ENCODE data around the gene ST7. TPM values are rescaled to one million over a fixed set of nuclear protein-coding genes. Genes with fewer than 3 reads are reported as not detected.

Gene ST7
- total RNA-seq, 1 experiment from 2014 or later = 19.6 TPM

DNA sequence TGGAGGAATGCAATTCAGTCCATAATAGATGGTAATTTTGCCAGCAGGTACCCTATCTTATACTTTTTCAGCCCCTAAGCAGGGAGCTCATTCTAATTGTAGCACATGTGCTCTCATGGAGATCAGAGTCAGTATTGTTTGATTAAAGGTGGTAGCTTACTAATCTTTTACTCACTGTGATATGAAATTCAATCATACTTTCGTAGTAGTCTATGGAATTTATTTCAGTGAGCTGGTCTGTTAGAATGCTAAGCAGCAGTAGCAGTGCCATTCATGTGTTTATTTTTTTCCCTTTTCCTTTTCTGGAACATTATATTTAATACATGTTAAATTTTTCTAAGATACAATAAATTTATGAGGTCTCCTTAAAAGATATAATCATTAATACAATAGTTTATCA is 109.0 kb downstream of the ST7 start:
- no peaks in the 10 kb centered on the region for H3K4me1 ChIP-seq (ENCODE audit: control insufficient read depth, insufficient read depth, low read length)
- no peak overlapping the region for H3K27ac ChIP-seq (ENCODE audit: low read length)
- H3K9me3 ChIP-seq (ENCODE audit: control insufficient read depth, insufficient read depth, low read depth, low read length) = no peaks in the 10 kb centered on the region
- no peaks in the 10 kb centered on the region for H3K27me3 ChIP-seq (ENCODE audit: control insufficient read depth, insufficient read depth, low read length)
- ChIA-PET POLR2A (no interaction called here), CTCF (no interaction called here)
- in situ Hi-C loops (cut with HindIII; ENCODE audit: low pct_unique_long_range_greater_than_20kb, low sequenced_read_pairs) = no loop called here
- no peak overlapping the region for H3K4me3 ChIP-seq (ENCODE audit: low read depth in 2 of 2, low read length in 2 of 2)
- intact Hi-C loops (cut with micrococcal nuclease; ENCODE audit: unreplicated experiment) = no loop called here
- DNase-seq (ENCODE audit: low read depth, low spot score) (no peak), ATAC-seq (no peak)
- no peaks in the 10 kb centered on the region for H3K36me3 ChIP-seq (ENCODE audit: control insufficient read depth, insufficient read depth, low read length)
- TF ChIP-seq TCF7L2 (IDR thresholded peaks at IDR 0.05; ENCODE audit: low read depth, low read length) = no peak
- no peak for TF ChIP-seq REST (IDR thresholded peaks at IDR 0.05; ENCODE audit: insufficient read depth in 1 of 2, low read depth in 2 of 2, low read length in 1 of 2)
- no TSS peak for BruUV-seq (replicated peaks)

DNA sequence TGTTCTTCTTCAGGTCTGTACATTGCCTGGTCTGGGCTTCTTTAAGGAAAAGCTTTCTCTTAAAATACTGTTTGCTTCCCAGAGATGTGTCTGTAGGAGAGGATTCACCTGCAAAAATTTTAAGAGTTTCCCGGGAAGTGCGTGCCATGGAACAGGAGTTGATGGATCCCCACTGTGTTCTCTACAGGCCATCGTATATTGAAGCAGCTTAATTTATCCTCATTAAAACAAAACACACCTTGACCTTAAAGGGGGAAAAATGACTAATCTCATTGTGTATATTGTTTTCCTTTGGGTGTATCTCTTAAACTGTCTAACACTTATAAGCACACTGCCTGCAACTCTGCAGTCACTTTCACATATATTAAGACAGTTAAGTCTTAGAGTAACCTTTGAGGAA is 111.4 kb downstream of the ST7 start:
- no peak overlapping the region for H3K27ac ChIP-seq (ENCODE audit: low read length)
- intact Hi-C loops (cut with micrococcal nuclease; ENCODE audit: unreplicated experiment) (no loop called here), in situ Hi-C loops (cut with HindIII; ENCODE audit: low pct_unique_long_range_greater_than_20kb, low sequenced_read_pairs) (no loop called here)
- H3K36me3 ChIP-seq (ENCODE audit: control insufficient read depth, insufficient read depth, low read length) = no peaks in the 10 kb centered on the region
- H3K27me3 ChIP-seq (ENCODE audit: control insufficient read depth, insufficient read depth, low read length) = no peaks in the 10 kb centered on the region
- no peaks in the 10 kb centered on the region for H3K4me1 ChIP-seq (ENCODE audit: control insufficient read depth, insufficient read depth, low read length)
- POLR2A ChIA-PET = no interaction called here
- no peak for ATAC-seq
- CTCF ChIA-PET = interaction anchor here (0.6 kb wide), 1 partner anchor 105 kb away, joined by 3 read pairs; no protein-coding TSS in a partner anchor
- no TSS peak for BruUV-seq (replicated peaks)
- DNase-seq (ENCODE audit: low read depth, low spot score) = no peak
- H3K4me3 ChIP-seq (ENCODE audit: low read depth in 2 of 2, low read length in 2 of 2) = no peak overlapping the region
- TF ChIP-seq, protein P1, sequence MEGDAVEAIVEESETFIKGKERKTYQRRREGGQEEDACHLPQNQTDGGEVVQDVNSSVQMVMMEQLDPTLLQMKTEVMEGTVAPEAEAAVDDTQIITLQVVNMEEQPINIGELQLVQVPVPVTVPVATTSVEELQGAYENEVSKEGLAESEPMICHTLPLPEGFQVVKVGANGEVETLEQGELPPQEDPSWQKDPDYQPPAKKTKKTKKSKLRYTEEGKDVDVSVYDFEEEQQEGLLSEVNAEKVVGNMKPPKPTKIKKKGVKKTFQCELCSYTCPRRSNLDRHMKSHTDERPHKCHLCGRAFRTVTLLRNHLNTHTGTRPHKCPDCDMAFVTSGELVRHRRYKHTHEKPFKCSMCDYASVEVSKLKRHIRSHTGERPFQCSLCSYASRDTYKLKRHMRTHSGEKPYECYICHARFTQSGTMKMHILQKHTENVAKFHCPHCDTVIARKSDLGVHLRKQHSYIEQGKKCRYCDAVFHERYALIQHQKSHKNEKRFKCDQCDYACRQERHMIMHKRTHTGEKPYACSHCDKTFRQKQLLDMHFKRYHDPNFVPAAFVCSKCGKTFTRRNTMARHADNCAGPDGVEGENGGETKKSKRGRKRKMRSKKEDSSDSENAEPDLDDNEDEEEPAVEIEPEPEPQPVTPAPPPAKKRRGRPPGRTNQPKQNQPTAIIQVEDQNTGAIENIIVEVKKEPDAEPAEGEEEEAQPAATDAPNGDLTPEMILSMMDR (IDR thresholded peaks at IDR 0.05) = no peak
- TF ChIP-seq POLR2AphosphoS5 (IDR thresholded peaks at IDR 0.05; ENCODE audit: low read depth, low read length) (no peak), TCF7L2 (IDR thresholded peaks at IDR 0.05; ENCODE audit: low read depth, low read length) (no peak), REST (IDR thresholded peaks at IDR 0.05; ENCODE audit: insufficient read depth in 1 of 2, low read depth in 2 of 2, low read length in 1 of 2) (no peak), SIN3A (IDR thresholded peaks at IDR 0.05; ENCODE audit: borderline replicate concordance, insufficient read depth, low read depth, low read length) (no peak)
- no peaks in the 10 kb centered on the region for H3K9me3 ChIP-seq (ENCODE audit: control insufficient read depth, insufficient read depth, low read depth, low read length)

Measured in Panc1 (cell line).